Measurements from ENCODE around the gene CDCA4. TPM values are rescaled to one million over a fixed set of nuclear protein-coding genes. Genes with fewer than 3 reads are reported as not detected.

CDCA4 gene
- polyA plus RNA-seq, 1 experiment = 6.8 TPM

DNA sequence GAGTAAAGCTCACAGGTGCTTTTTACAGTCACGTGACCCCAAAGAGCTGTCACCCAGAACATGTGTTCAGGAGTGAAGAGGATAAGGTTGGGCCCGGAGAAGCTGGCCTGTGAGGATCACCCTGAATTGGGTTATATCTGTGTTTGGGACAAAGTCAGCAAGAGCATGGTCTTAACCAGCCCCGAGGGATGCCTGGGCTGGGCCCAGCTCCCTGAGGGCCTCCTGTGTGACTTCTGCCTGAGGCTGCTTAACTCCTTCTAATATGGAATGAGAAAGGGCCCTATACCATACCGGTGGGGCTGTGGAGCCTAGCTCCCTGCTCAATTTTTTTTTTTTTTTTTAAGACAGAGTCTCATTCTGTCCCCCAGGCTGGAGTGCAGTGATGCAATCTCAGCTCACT is 2.5 kb downstream of the CDCA4 start:
- H3K4me3 ChIP-seq (ENCODE audit: low read depth, low read length) = no peak overlapping the region
- H3K27ac ChIP-seq (ENCODE audit: low read depth, low read length) = no peak overlapping the region
- TF ChIP-seq, protein P1, sequence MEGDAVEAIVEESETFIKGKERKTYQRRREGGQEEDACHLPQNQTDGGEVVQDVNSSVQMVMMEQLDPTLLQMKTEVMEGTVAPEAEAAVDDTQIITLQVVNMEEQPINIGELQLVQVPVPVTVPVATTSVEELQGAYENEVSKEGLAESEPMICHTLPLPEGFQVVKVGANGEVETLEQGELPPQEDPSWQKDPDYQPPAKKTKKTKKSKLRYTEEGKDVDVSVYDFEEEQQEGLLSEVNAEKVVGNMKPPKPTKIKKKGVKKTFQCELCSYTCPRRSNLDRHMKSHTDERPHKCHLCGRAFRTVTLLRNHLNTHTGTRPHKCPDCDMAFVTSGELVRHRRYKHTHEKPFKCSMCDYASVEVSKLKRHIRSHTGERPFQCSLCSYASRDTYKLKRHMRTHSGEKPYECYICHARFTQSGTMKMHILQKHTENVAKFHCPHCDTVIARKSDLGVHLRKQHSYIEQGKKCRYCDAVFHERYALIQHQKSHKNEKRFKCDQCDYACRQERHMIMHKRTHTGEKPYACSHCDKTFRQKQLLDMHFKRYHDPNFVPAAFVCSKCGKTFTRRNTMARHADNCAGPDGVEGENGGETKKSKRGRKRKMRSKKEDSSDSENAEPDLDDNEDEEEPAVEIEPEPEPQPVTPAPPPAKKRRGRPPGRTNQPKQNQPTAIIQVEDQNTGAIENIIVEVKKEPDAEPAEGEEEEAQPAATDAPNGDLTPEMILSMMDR (IDR thresholded peaks at IDR 0.05; ENCODE audit: low read depth, low read length) = no peak
- H3K9me3 ChIP-seq (ENCODE audit: control insufficient read depth, insufficient read depth, low read length) = no peaks in the 10 kb centered on the region; the same call in 1 of the 2 replicates
- POLR2A ChIA-PET = interaction anchor here (0.6 kb wide), 1 partner anchor 33 kb away, joined by 3 read pairs; the partner anchor contains the start of gene CLBA1
- H3K27me3 ChIP-seq (ENCODE audit: control insufficient read depth, insufficient read depth, low read length) = no peaks in the 10 kb centered on the region
- CTCF ChIA-PET = interaction anchor here (1.2 to 2.2 kb wide), 3 partner anchors 27 to 72 kb away, joined by 3 to 10 read pairs (median 5); no protein-coding TSS in a partner anchor
- no peak for DNase-seq (ENCODE audit: low read depth, low spot score)

DNA sequence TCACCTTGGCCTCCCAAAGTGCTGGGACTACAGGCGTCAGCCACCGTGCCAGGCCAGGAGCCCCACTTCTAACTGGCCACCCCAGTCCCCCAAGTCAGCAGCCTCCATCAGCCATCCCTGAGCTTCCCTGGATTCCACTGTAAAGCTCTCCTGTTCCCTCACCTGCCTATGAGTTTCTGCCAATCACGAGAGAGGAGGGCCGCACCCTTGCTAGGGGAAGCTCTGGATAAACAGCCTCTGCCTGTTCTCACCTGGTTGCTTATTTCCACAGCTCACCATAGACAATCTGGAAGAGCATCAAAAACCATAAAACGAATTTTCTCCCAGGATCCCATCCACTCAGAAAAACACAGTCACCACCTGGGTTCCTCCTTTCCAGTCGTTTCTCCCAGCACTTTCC is 5.0 kb downstream of the CDCA4 start:
- ChIA-PET CTCF (interaction anchor here (0.5 to 1.0 kb wide), 2 partner anchors 40 to 70 kb away, joined by 3 read pairs; no protein-coding TSS in a partner anchor), POLR2A (no interaction called here)
- DNase-seq (ENCODE audit: low read depth, low spot score) = no peak
- Histone ChIP-seq H3K9me3 (ENCODE audit: control insufficient read depth, insufficient read depth, low read length) (no peaks in the 10 kb centered on the region; the same call in 1 of the 2 replicates), H3K27ac (ENCODE audit: low read depth, low read length) (no peak overlapping the region), H3K4me3 (ENCODE audit: low read depth, low read length) (no peak overlapping the region), H3K27me3 (ENCODE audit: control insufficient read depth, insufficient read depth, low read length) (no peaks in the 10 kb centered on the region)
- TF ChIP-seq, protein P1 (IDR thresholded peaks at IDR 0.05; ENCODE audit: low read depth, low read length) = no peak

DNA sequence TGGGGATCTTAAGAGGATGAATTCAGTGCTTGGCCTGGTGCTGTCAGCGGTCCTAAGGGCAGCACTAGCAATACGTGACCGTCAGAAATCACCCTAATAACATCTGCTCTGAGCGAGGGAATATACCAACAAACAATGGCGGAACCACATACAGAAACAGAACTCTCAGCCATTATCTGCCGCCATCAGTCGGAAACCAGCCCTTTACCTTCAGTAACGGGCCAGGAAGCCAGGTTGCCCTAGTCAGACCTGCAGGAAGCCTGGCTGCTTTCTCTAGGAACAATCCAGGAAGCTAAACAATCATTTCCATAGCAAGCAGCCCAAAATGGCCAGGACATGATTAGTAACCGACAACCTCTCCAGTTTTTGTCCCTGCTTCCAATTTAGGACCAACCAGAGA is 5.6 kb downstream of the CDCA4 start:
- ChIA-PET POLR2A (no interaction called here), CTCF (interaction anchor here (1.0 kb wide), 1 partner anchor 40 kb away, joined by 3 read pairs; no protein-coding TSS in a partner anchor)
- TF ChIP-seq, protein P1 (IDR thresholded peaks at IDR 0.05; ENCODE audit: low read depth, low read length) = no peak

DNA sequence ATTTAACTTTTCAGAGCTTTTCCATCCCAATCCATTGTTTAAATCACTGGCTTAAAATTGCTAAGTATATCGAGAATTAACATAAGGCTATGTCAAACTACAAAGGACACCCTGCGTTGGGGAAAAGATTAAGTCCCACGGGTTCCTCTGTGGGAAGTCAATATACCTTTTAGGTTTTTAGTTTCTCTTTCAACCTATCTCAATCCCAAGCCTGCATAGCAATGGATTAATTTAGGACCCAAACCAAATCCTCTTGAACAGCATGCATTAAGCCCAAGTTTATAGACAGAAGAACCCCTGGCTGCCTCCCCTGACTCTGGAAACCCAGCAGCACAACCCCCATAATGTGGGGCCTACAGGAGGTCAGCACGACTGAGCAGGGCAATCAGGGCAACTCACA is 6.3 kb downstream of the CDCA4 start:
- DNase-seq (ENCODE audit: low read depth, low spot score) = no peak
- ChIA-PET CTCF (interaction anchor here (1.0 to 3.5 kb wide), 2 partner anchors 31 to 39 kb away, joined by 3 to 14 read pairs; no protein-coding TSS in a partner anchor), POLR2A (no interaction called here)
- H3K27ac ChIP-seq (ENCODE audit: low read depth, low read length) = peak overlapping the region; percentile 39
- no peaks in the 10 kb centered on the region; the same call in 1 of the 2 replicates for H3K9me3 ChIP-seq (ENCODE audit: control insufficient read depth, insufficient read depth, low read length)
- peak overlapping the region; percentile 38 for H3K4me3 ChIP-seq (ENCODE audit: low read depth, low read length)
- TF ChIP-seq, protein P1 (IDR thresholded peaks at IDR 0.05; ENCODE audit: low read depth, low read length) = no peak
- no peaks in the 10 kb centered on the region for H3K27me3 ChIP-seq (ENCODE audit: control insufficient read depth, insufficient read depth, low read length)

More for the DNA sequence above, 5.6 kb downstream of the CDCA4 start:
- no peak overlapping the region for H3K4me3 ChIP-seq (ENCODE audit: low read depth, low read length)
- no peaks in the 10 kb centered on the region; the same call in 1 of the 2 replicates for H3K9me3 ChIP-seq (ENCODE audit: control insufficient read depth, insufficient read depth, low read length)
- no peak overlapping the region for H3K27ac ChIP-seq (ENCODE audit: low read depth, low read length)
- H3K27me3 ChIP-seq (ENCODE audit: control insufficient read depth, insufficient read depth, low read length) = no peaks in the 10 kb centered on the region
- DNase-seq (ENCODE audit: low read depth, low spot score) = no peak

DNA sequence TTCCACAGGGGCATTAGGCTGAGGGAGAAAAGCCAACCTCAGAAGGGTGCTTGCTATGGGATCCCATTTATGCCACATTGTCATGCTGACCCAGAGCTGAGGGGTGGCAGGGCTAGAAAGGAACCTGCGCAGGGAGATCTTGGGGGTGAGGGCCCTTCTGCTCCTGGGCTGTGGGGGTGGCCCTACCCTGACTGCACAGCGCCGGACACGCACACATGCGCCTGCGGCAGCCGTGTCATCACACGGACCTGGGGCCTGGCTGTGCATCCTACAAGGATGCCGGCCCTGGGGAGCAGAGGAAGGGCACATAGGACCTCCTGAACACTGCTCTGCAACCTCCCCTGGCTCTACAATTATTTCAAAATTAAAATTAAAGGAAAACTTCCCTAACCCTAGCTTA is 6.9 kb downstream of the CDCA4 start:
- TF ChIP-seq, protein P1 (IDR thresholded peaks at IDR 0.05; ENCODE audit: low read depth, low read length) = no peak
- Histone ChIP-seq H3K4me3 (ENCODE audit: low read depth, low read length) (no peak overlapping the region), H3K27me3 (ENCODE audit: control insufficient read depth, insufficient read depth, low read length) (no peaks in the 10 kb centered on the region), H3K27ac (ENCODE audit: low read depth, low read length) (no peak overlapping the region), H3K9me3 (ENCODE audit: control insufficient read depth, insufficient read depth, low read length) (no peaks in the 10 kb centered on the region; the same call in 1 of the 2 replicates)
- DNase-seq (ENCODE audit: low read depth, low spot score) = no peak
- POLR2A ChIA-PET = no interaction called here
- CTCF ChIA-PET = interaction anchor here (3.5 kb wide), 1 partner anchor 32 kb away, joined by 14 read pairs; no protein-coding TSS in a partner anchor
